C1 segment of cervical spinal cord (tissue), 14 donors: ENCODE results near the gene NT5E.
"Not testable (repeated sequence)": the region's sequence is repeated elsewhere in the genome, so short reads cannot be mapped to it uniquely, and the experiment has no call there.

Experiments used
- DNase-seq, 14 donors: peaks; one replicate each; lab custom pipeline; 2025; lab: John Stamatoyannopoulos, UW

NT5E gene

DNA sequence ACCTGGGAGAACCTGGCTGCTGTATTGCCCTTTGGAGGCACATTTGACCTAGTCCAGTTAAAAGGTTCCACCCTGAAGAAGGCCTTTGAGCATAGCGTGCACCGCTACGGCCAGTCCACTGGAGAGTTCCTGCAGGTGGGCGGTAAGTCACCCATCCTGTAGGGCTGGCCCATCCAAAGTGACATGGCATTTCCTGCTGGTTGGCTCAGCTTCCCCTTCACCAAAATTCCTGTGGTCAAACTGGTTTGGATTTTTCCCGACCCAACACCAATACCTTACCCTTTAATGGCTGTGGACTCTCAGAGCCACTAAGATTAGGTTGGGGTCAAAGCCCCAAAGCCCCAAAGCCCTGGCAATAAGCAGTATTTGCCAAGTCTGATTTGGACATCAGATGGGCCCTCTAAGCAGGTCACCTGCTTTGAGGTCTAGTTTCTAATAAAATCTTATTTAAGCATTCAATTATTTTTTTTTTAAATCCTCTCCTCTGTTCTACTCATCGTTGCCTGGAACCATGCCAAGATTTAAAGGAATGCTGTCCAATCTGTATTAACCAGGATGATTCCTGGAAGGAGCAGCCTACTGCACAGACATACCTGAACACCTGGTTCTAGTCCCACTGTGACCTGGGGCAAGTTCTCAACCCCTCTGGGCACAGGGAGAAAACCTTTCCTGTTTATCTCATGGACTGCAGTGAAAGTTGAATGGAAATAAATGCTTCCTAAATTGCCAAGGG lies 40.8 kb downstream of the NT5E start:
- no peak for DNase-seq

DNA sequence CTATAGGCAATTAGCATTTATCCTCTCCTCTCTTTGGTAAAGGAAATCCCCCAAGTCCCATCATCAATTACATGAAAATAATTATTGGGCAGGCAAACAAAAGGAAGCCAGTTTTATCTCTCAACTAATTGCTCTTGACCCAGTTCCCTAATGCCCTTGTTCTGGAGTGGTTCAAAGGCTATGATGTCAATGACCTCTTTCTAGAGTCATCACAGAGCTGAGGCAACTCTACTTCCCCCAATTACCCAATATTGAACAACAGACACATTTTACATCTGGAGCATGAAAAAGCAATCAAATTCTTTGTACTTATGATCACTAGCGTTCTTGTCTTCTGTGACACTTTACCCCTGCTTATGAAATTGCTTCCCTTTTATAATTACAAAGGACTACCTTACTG lies 43.5 kb downstream of the NT5E start:
- no peak for DNase-seq

DNA sequence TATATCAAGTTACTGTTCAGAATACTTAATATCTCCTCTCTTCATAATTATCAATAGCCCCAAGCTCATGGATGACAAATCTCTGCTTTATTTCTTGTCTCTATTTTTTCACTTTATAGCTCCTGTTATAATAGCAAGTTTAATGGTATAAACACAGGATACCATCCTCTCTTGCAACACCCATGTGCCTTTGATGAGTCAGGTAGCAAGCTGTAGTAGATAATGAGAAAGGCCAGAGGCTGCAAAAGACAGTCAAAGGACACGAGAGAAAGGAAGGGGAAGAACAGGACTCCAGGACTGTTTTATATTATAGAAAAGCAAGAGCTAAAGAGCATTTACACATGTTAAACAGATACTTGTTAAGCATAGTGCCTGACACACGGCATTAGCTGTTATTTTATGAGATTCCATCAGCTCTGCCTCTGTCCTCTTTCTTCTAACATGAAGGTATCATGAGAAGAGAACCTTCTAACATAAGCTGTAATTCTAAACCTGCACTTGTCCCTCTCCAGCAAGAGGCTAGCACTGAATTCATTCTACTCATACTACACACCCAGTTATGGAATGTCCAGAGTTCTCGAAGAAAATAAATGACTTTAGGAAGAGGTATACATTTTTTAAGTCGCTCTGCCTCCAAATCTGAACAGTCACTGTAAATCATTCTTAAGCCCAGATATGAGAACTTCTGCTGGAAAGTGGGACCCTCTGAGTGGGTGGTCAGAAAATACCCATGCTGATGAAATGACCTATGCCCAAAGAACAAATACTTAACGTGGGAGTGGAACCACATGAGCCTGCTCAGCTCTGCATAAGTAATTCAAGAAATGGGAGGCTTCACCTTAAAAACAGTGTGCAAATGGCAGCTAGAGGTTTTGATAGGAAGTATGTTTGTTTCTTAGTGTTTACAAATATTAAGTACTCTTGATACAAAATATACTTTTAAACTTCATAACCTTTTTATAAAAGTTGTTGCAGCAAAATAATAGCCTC lies 45.0 kb downstream of the NT5E start:
- no peak for DNase-seq

DNA sequence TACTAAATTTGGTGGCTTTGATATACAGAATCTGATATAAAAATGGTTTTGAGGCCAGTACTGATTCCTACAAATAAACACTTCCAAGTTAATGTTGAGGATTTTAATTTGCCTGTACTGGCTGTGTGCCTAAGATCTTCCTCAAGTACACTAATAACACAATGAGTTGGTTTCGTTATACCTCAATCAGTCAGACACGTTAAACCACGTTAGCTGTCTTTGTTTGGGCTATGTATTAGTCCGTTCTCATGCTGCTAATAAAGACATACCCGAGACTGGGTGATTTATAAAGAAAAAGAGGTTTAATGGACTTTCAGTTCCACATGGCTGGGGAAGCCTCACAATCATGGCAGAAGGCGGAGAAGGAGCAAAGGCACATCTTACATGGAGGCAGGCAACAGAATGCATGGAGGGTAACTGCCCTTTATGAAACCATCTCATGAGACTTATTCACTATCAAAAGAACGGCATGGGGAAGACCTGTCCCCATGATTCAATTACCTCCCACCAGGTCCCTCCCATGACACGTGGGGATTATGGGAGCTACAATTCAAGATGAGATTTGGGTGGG lies 46.2 kb downstream of the NT5E start:
- no peak for DNase-seq

DNA sequence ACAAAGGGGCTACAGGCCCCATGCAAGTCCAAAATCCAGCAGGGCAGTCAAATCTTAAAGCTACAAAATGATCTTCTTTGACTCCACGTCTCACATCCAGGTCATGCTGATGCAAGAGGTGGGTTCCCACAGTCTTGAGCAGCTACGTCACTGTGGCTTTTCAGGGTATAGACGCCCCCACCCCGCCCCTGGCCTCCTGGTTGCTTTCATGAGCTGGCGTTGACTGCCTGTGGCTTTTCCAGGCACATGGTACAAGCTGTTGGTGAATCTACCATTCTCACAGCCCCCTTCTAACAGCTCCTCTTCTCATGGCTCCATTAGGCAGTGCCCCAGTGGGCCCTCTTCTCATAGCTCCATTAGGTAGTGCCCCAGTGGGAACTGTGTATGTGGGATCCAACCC lies 47.0 kb downstream of the NT5E start:
- no peak for DNase-seq

DNA sequence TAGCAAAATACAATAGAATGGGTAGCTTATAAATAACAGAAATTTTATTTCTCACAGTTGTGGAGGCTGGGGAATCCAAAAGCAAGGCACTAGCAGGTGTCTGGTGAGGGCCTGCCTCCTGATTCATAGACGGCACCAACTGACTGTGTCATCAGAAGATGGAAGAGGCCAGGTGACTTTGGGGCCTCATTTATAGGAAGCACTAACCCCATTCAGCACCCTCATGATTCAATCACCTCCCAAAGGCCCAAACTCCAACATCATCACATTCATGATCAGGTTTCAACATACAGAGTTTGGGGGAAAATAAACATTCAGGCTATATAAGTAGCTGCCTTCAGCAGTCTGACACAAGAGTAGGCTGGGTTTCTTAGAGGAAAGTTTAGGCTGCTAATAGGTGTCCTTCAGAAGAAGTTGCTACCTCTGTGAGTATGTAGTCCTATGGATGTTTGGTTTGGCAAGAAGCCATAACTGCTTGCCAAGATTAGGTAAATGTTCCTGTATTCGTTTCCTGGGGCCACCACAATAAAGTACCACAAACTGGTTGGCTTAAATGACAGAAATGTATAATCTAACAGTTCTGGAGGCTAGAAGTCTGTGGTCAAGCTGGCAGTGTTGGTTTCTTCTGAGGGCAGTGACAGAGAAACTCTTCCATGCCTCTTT lies 48.8 kb downstream of the NT5E start:
- no peak for DNase-seq

DNA sequence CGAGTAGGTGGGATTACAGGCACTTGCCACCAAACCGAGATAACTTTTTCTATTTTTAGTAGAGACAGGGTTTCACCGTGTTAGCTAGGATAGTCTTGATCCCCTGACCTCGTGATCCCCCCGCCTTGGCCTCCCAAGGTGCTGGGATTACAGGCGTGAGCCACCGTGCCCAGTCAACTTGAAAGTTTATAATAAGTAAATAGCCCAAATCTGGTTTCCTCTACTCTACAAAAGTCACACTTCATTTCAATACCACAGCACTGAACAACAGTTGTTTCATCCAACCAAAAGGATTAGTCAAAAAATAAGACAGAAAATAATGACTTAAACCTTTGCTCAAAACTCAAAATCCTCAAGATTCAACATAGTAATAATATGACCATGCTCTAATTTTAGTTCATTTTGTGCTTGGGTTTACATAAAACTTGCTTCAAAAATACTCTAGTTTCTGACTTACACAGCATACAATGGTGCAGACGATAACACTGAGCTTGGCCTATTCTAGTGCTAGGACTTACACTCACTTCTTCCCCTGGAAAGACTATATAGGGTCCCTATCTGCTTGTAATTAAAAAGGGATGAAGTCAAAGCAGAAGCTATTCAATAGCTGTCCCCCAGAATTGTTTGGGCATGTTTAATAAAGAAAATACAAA lies 56.7 kb downstream of the NT5E start:
- no peak for DNase-seq

DNA sequence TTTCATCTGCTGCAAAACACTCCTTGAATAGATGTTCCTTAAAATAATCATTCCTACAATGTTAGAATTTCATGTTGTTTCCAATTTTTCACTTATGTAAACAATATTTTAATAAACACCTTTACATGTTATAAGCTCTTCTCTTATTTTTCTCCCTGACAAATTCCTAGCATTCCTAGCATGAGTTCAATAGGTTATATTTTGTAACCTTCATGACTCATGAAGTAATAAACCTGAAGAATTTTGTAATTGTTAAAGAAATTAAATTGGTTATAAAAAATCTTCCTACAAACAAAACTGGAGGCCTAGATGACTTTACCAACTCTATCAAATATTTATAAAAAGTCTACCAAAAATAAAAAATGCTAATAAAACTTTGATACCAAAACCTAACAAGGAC lies 66.3 kb downstream of the NT5E start:
- DNase-seq, result no peak

DNA sequence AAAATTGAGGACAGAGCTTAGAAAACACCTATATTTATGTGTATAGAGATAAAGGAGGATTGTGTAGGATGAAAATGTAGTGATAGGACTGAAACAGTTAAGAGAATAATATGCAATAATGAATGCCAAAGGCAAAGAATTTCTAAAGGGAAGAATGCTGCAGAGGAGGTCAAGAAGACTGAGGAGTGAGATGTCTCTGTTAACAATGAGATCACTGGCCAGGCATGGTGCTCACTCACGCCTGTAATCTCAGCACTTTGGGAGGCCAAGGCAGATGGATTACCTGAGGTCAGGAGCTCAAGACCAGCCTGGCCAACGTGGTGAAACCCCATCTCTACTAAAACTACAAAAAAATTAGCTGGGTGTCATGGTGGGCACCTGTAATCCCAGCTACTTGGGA lies 74.4 kb downstream of the NT5E start:
- DNase-seq, result not testable (repeated sequence)

DNA sequence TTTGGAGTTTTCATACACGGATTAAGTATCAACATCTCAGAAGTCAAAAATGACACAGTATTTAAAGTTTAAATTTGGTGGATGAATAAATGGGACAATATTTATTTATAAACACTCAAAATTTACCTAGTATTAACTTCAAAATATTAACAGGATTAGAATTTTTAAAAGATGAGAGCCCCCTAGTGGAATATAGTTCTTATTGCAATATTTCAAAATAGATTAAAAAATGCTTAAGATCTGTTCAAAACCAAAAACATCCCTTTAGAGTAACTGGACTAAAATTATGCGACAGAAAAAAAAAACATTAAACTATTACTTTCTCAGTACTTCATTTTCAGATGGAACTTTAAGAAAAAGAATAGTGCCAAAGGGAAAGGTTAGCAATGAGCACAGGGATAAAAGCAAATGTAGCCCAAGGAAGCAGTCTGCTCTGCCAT lies 87.2 kb downstream of the NT5E start:
- DNase-seq, result no peak

DNA sequence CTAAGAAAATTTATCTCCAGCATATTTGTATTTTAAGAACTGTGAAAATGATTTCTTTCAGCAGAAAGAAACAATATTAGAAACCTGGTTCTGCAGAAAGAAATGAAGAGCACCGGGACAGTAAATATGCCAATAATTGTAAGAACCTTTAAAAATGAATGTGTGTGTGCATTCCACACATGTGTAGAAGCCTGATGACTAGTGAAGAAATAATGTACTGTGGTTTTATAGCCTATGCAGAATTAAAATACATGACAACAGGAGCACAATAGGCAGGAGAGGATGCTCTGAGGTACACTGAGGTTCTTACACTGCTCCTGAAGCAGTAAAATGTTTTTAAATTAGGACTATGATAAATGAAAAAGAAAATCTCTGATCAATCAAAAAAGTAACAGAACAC lies 94.9 kb downstream of the NT5E start:
- no peak for DNase-seq
